Neural progenitor cell (in vitro differentiated cells): Measurements from ENCODE around the gene CSF3R. TPM values are rescaled to one million over a fixed set of nuclear protein-coding genes. Genes with fewer than 3 reads are reported as not detected.

Experiments used
- DNase-seq: peaks from one replicate; pipeline ENCODE4 v3.0.0-alpha.2; 2016; ENCODE audit warnings: low spot score
- H2AFZ ChIP-seq: fragments of 200-600 bp; sonication (generic); replicated peaks from 2 replicates; pipeline ENCODE4 v1.6.1; 2016; ENCODE audit warnings: antibody characterized with exemption
- H3F3A ChIP-seq: fragments of 200-600 bp; sonication (generic); 2 replicates; pipeline ENCODE4 v1.6.1; 2016; ENCODE audit warnings: antibody characterized with exemption, low read depth
- H3K27ac ChIP-seq: fragments of 200-600 bp; sonication (generic); 2 replicates; pipeline ENCODE4 v1.5.1; 2016; ENCODE audit warnings: mild to moderate bottlenecking
- H3K27me3 ChIP-seq: fragments of 200-600 bp; sonication (generic); 2 replicates; pipeline ENCODE4 v1.6.1; 2016; ENCODE audit warnings: mild to moderate bottlenecking, moderate library complexity
- H3K36me3 ChIP-seq: fragments of 200-600 bp; sonication (generic); 2 replicates; pipeline ENCODE4 v1.5.1; 2016
- H3K4me1 ChIP-seq: fragments of 200-600 bp; sonication (generic); 2 replicates; pipeline ENCODE4 v1.6.1; 2016; ENCODE audit warnings: mixed run types
- H3K4me2 ChIP-seq: fragments of 200-600 bp; sonication (generic); 2 replicates; pipeline ENCODE4 v1.6.1; 2016
- H3K4me3 ChIP-seq: fragments of 200-600 bp; sonication (generic); 2 replicates; pipeline ENCODE4 v1.5.1; 2016
- H3K79me2 ChIP-seq: fragments of 200-600 bp; sonication (generic); 2 replicates; pipeline ENCODE4 v1.6.1; 2016; ENCODE audit warnings: low read depth
- H3K9ac ChIP-seq: fragments of 200-600 bp; sonication (generic); 2 replicates; pipeline ENCODE4 v1.6.1; 2016
- H3K9me3 ChIP-seq: fragments of 200-600 bp; sonication (generic); 2 replicates; pipeline ENCODE4 v1.5.1; 2016; ENCODE audit warnings: low read depth
- H4K20me1 ChIP-seq: fragments of 200-600 bp; sonication (generic); 2 replicates; pipeline ENCODE4 v1.6.1; 2016; ENCODE audit warnings: low read depth
- H3K27ac Mint-ChIP-seq: 3 replicates; pipeline ENCODE4 v1.8.0; 2021; ENCODE audit warnings: mixed read lengths
- H3K27me3 Mint-ChIP-seq: 2 replicates; pipeline ENCODE4 v1.8.0; 2022; ENCODE audit warnings: low read depth, mild to moderate bottlenecking, inconsistent platforms, moderate library complexity, mixed read lengths; ENCODE audit not compliant: insufficient read depth
- H3K36me3 Mint-ChIP-seq: 3 replicates; pipeline ENCODE4 v1.8.0; 2021; ENCODE audit warnings: mixed read lengths
- H3K4me1 Mint-ChIP-seq: 3 replicates; pipeline ENCODE4 v1.8.0; 2021; ENCODE audit warnings: mixed read lengths
- H3K4me3 Mint-ChIP-seq: 3 replicates; pipeline ENCODE4 v1.8.0; 2021; ENCODE audit warnings: mild to moderate bottlenecking, moderate library complexity, mixed read lengths
- H3K9me3 Mint-ChIP-seq: 3 replicates; pipeline ENCODE4 v1.8.0; 2020; ENCODE audit warnings: mixed read lengths
- CTCF ChIP-seq: fragments of 200-600 bp; sonication (generic); IDR thresholded peaks from 2 replicates; pipeline ENCODE4 v1.5.1; 2017; ENCODE audit warnings: antibody characterized with exemption, mild to moderate bottlenecking
- EZH2 ChIP-seq: fragments of 200-600 bp; sonication (generic); IDR thresholded peaks from 2 replicates; pipeline ENCODE4 v1.6.1; 2017; ENCODE audit warnings: antibody characterized with exemption, mild to moderate bottlenecking, moderate library complexity
- EZH2phosphoT487 ChIP-seq: fragments of 200-600 bp; sonication (generic); IDR thresholded peaks from 2 replicates; pipeline ENCODE4 v1.6.1; 2017; ENCODE audit warnings: antibody characterized with exemption
- total RNA-seq: library from RNA; depleted of rRNA; stranded (reverse); fragments of >200 nt; gene quantifications from 2 replicates; pipeline ENCODE4 v1.2.3, GENCODE V29; 2015; ENCODE audit warnings: low replicate concordance

Gene CSF3R
- total RNA-seq, 1 donor from 2014 or later, result not detected

- Histone ChIP-seq H3K4me1 (peaks cover 16% of the 10 kb centered on the region), H3K9me3 (no peaks in the 10 kb centered on the region), H3K36me3 (no peaks in the 10 kb centered on the region), H3K79me2 (peaks cover 19% of the 10 kb centered on the region), H3K27ac (no peak overlapping the region), H3F3A (peaks cover 18% of the 10 kb centered on the region), H3K4me2 (no peak overlapping the region), H3K27me3 (no peaks in the 10 kb centered on the region), H3K9ac (no peak overlapping the region), H3K4me3 (no peak overlapping the region), H2AFZ (no peak overlapping the region), H4K20me1 (no peaks in the 10 kb centered on the region)
- Mint-ChIP-seq H3K4me3 (no peak overlapping the region), H3K27me3 (peaks cover 10% of the 10 kb centered on the region), H3K36me3 (peaks cover 7% of the 10 kb centered on the region), H3K4me1 (peaks cover 24% of the 10 kb centered on the region), H3K9me3 (no peaks in the 10 kb centered on the region), H3K27ac (peak overlapping the region; percentile 81)
- TF ChIP-seq EZH2phosphoT487 (no peak), EZH2 (no peak), CTCF (no peak)
- DNase-seq, result no peak
Measured at GRCh38 chr1:36465731-36466369, 16.9 kb downstream of the CSF3R start.

GRCh38 chr1:36464605-36465393, 17.9 kb downstream of the CSF3R start:
- peak overlapping the region; percentile 57 for H3K9ac ChIP-seq
- H3K27me3 ChIP-seq, result no peaks in the 10 kb centered on the region
- peaks cover 18% of the 10 kb centered on the region for H3F3A ChIP-seq
- no peaks in the 10 kb centered on the region for H4K20me1 ChIP-seq
- peak overlapping the region; percentile 92 for H3K27ac ChIP-seq
- Mint-ChIP-seq H3K4me1 (peaks cover 21% of the 10 kb centered on the region), H3K36me3 (peaks cover 7% of the 10 kb centered on the region), H3K4me3 (peak overlapping the region; percentile 97), H3K9me3 (no peaks in the 10 kb centered on the region), H3K27ac (peak overlapping the region; percentile 99), H3K27me3 (peaks cover 10% of the 10 kb centered on the region)
- no peaks in the 10 kb centered on the region for H3K36me3 ChIP-seq
- no peak for DNase-seq
- peak overlapping the region; percentile 98 for H3K4me2 ChIP-seq
- H2AFZ ChIP-seq, result peak overlapping the region; percentile 98
- peak overlapping the region; percentile 98 for H3K4me3 ChIP-seq
- peaks cover 16% of the 10 kb centered on the region for H3K4me1 ChIP-seq
- H3K9me3 ChIP-seq, result no peaks in the 10 kb centered on the region
- H3K79me2 ChIP-seq, result peaks cover 19% of the 10 kb centered on the region
- TF ChIP-seq EZH2, result no peak
- TF ChIP-seq EZH2phosphoT487, result no peak
- TF ChIP-seq CTCF, result no peak

- peaks cover 21% of the 10 kb centered on the region for H3K4me1 Mint-ChIP-seq
- no peaks in the 10 kb centered on the region for H4K20me1 ChIP-seq
- H2AFZ ChIP-seq, result peak within 1 kb of the TSS; percentile 98
- H3K9me3 ChIP-seq, result no peaks in the 10 kb centered on the region
- peak within 1 kb of the TSS; percentile 95 for H3K9ac ChIP-seq
- peaks cover 10% of the 10 kb centered on the region for H3K27me3 Mint-ChIP-seq
- peak within 1 kb of the TSS; percentile 98 for H3K4me2 ChIP-seq
- DNase-seq, result peak; percentile 96
- peak within 1 kb of the TSS; percentile 92 for H3K27ac ChIP-seq
- no peaks in the 10 kb centered on the region for H3K36me3 ChIP-seq
- peaks cover 7% of the 10 kb centered on the region for H3K36me3 Mint-ChIP-seq
- H3K79me2 ChIP-seq, result peaks cover 19% of the 10 kb centered on the region
- no peaks in the 10 kb centered on the region for H3K9me3 Mint-ChIP-seq
- peaks cover 16% of the 10 kb centered on the region for H3K4me1 ChIP-seq
- TF ChIP-seq CTCF (peak; percentile 4), EZH2 (no peak), EZH2phosphoT487 (no peak)
- peak within 1 kb of the TSS; percentile 99 for H3K27ac Mint-ChIP-seq
- H3K4me3 ChIP-seq, result peak within 1 kb of the TSS; percentile 98
- H3K27me3 ChIP-seq, result no peaks in the 10 kb centered on the region
- peak within 1 kb of the TSS; percentile 97 for H3K4me3 Mint-ChIP-seq
- H3F3A ChIP-seq, result peaks cover 18% of the 10 kb centered on the region
Measured at GRCh38 chr1:36463803-36464604, 18.7 kb downstream of the CSF3R start, which contains the start of gene MRPS15. MRPS15 (minus strand) TSS chr1:36464384; CDS start chr1:36464275, 109 bp downstream.
